HG02610 (cell line): ENCODE results near the gene ADRA2C.

Source experiments
- ATAC-seq: cut with Tn5 transposase; IDR thresholded peaks from one replicate; pipeline ENCODE4 v1.9.1; 2021; ENCODE audit warnings: mild to moderate bottlenecking, moderate library complexity; ENCODE audit not compliant: unreplicated experiment

The ADRA2C gene

DNA sequence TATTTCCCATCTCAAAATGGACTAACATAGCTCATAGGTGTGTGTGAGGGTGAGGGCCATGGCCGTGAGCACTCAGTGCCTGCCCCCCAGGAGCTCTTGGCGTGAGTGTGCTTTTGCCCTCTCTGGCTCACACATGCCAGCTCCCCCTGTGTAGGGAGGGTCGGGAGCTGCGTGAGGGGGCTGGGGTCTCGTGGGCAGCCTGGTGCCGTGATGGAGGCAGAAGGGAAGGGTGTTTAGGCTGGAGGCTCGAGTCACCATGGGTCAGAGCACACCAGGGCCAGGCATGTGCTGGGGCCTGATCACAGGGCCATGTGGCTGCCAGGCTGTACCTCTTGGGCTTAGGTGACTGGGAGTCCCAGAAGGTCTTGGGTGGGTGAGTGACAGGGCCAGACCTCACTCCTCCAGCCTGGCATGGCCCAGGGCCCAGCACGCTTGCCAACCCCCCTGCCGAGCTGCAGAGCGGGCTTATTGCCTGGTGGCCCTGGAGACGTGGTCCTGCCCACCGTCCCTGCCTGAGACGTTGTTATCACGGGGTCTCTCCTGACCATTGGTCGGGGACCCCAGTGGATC, 44.0 kb downstream of the ADRA2C start:
- ATAC-seq: no peak

GRCh38 chr4:3810796-3811485, 44.8 kb downstream of the ADRA2C start:
- no peak for ATAC-seq

GRCh38 chr4:3811621-3812020, 45.4 kb downstream of the ADRA2C start:
- no peak for ATAC-seq

DNA sequence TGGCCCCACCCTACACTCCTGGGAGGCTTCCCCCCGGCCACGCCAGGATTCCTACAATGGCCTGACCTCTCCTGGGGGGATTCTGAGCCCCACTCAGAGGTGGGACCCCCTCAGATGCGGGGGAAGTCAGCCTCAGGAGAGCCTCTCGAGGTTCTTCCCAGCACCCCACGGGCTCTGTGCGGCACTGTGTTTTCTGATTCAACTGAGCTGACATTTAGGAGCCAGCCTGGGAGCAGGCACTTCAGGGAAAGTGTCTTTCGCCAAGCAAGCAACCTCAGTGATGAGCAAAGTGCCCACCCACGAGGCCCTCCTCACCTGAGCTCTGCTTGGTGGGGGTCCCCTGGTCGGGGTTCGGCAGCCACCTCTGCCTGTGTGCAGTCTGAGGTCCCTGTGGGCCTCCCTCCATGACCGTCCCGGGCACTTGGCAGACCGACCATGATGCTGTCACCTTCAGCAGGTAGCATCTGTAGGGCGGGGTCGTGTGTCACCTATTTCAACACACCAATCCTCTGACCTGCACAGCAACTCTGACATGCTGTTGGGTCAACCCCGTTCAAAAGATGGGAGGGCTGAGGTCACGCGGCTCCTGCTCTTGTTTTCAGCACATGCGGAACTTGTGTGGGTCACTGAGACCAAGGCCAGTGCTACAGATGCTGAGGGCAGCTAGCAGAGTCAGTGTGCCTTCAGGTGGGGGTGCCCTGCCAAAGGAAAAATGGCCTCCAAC, 46.2 kb downstream of the ADRA2C start:
- no peak for ATAC-seq

DNA sequence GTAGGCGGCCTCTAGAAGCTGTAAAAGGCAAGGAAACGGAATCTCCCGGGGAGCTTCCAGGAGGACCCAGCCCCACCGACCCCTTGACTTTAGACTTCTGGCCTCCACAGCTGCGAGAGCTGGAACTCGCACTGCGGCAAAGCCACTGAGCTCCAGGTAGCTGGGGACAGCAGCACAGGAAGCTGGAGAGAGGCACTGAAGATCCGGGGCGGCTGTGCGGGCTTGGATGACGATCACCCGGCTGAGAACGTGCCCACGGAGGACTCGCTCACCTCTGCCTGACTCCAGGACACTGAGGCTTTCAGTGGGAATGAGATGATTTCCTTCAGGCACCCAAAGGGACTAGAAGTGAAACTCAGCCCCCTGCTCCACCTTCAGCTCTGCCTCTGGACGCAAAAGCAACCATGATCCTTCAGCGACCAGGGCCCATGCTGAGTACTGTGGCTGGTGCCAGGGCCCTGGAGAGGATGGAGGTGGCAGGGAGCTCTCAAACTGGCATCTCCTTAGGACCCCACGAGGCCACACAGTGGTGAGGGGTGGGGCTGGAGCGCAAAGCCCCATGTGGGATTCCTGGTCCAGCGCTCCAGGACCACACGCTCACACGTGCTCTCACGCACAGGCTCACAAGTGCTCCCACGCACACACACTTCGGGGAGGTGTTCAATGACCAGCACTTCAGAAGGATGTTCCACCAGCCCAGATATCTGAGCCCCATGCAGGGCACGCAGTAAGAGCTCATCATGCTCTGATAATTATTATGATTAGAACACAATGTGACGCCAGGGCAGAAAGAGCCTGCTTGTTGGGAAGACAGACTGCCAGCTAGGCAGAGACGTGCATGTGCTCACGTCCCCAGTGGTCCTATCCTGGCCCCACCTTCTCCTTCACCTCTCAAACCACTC, 47.2 kb downstream of the ADRA2C start:
- no peak for ATAC-seq

- no peak for ATAC-seq
Measured at GRCh38 chr4:3814053-3814570, 47.9 kb downstream of the ADRA2C start.

DNA sequence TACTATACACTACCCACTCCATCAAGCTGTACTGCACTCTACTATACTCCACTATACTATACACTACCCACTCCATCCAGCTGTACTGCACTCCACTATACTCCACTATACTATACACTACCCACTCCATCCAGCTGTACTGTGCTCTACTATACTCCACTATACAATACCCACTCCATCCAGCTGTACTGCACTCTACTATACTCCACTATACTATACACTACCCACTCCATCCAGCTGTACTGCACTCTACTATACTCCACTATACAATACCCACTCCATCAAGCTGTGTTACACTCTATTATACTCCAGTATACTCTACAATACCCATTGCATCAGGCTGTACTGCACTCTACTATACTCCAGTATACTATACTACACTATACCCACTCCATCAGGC, 48.7 kb downstream of the ADRA2C start:
- ATAC-seq: peak; percentile 39

GRCh38 chr4:3816256-3816825, 50.2 kb downstream of the ADRA2C start:
- ATAC-seq: no peak

DNA sequence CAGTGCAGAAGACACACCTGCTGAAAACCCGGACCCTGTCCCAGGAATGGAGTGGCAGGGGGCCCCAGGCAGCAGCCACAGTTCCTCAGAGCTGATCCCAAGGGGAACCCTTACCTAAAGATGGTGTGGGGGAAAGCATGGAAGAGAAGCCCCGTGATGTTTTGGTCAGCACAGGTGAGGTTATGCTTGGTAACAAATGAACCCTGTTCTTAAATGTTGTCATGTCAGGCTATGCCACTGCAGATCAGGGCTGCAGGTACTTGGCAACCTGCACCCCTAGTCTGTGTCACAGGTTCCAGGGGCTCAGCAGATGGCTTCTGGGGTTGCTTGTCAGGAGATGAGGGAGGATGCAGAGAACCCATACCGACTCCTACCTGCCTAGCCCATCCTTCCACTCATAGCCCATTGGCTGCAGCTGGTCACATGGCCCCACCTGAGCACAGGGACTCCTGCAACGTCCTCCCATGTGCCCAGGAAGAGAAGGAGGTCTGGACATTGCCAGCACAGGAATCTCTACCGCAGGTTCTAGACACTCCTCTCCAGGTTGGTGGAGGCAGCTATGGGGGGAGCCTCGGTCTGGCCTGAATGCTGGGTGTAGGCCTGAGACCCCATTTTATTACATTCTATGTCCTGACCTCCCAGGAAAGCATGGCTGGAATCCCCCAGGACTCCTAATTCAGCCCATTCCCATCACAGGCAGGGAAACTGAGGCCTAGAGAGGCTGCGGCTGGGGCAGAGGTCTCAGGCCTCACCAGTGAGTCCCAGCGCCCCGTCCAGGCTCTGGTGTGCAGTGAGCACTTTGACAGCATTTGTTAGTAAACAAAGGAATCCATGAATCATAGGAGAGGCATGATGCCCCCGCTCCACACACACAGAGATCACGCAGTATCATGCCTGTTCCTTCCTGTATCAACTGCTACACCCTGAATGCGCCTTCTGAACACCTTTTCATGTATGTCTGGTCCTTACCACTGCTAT, 51.1 kb downstream of the ADRA2C start:
- ATAC-seq: no peak
